IMR-90 (cell line): ENCODE data around the gene TTC8. TPM values are rescaled to one million over a fixed set of nuclear protein-coding genes. Genes with fewer than 3 reads are reported as not detected.

ENCODE experiments used
- ATAC-seq: fragments of 200-7000 bp; cut with Tn5 transposase; 2 replicates; pipeline ENCODE4 v1.9.1; 2020; ENCODE audit warnings: low read depth, mild to moderate bottlenecking, moderate library complexity
- BruUV-seq: library from RNA; stranded (reverse); fragments of 400-500 nt; replicated peaks from 2 replicates; lab custom pipeline; 2021; lab: Mats Ljungman, UMichigan
- CTCF ChIA-PET: fragments of 300-600 bp; formaldehyde crosslinking; extraction: SDS; loops from one replicate; lab custom pipeline; 2021; ENCODE audit warnings: antibody characterized with exemption; lab: Yijun Ruan, JAX
- POLR2A ChIA-PET: fragments of 300-600 bp; sonication (Branson Sonifier 250); formaldehyde crosslinking; loops from one replicate; lab custom pipeline; 2022; ENCODE audit warnings: antibody characterized with exemption; ENCODE audit not compliant: unreplicated experiment; lab: Charles Lee
- DNase-seq: peaks from one replicate; pipeline ENCODE4 v3.0.0; 2013
- H2AFZ ChIP-seq: replicated peaks from 2 replicates; pipeline ENCODE3; 2013; ENCODE audit warnings: low read length, mild to moderate bottlenecking; ENCODE audit not compliant: poor library complexity
- H2AK5ac ChIP-seq: 2 replicates; pipeline ENCODE4 v1.6.1; 2013; ENCODE audit warnings: low read depth, low read length, inconsistent platforms
- H2AK9ac ChIP-seq: replicated peaks from 2 replicates; pipeline ENCODE3; 2013; ENCODE audit warnings: mild to moderate bottlenecking, low read depth, low read length, moderate library complexity; ENCODE audit not compliant: poor library complexity
- H2BK120ac ChIP-seq: 2 replicates; pipeline ENCODE4 v1.6.1; 2013; ENCODE audit warnings: low read depth, low read length, inconsistent platforms
- H2BK15ac ChIP-seq: 3 replicates; pipeline ENCODE4 v1.6.1; 2013; ENCODE audit warnings: low read depth, low read length, inconsistent platforms
- H2BK20ac ChIP-seq: 2 replicates; pipeline ENCODE4 v1.6.1; 2013; ENCODE audit warnings: low read depth, mild to moderate bottlenecking, inconsistent platforms, low read length, moderate library complexity
- H2BK5ac ChIP-seq: 2 replicates; pipeline ENCODE4 v1.6.1; 2013; ENCODE audit warnings: mild to moderate bottlenecking, low read depth, low read length, inconsistent platforms; ENCODE audit not compliant: poor library complexity, severe bottlenecking
- H3K14ac ChIP-seq: replicated peaks from 2 replicates; pipeline ENCODE4 v1.6.1; 2013; ENCODE audit warnings: low read depth, low read length, inconsistent platforms
- H3K18ac ChIP-seq: 2 replicates; pipeline ENCODE4 v1.6.1; 2013; ENCODE audit warnings: low read depth, low read length, control low read depth
- H3K23ac ChIP-seq: 2 replicates; pipeline ENCODE4 v1.6.1; 2013; ENCODE audit warnings: low read depth, low read length, inconsistent platforms
- H3K27ac ChIP-seq: 2 replicates; pipeline ENCODE4 v1.5.1; 2013; ENCODE audit warnings: mild to moderate bottlenecking, control low read depth, low read length; ENCODE audit not compliant: insufficient read depth
- H3K27me3 ChIP-seq: 2 replicates; pipeline ENCODE4 v1.6.1; 2013; ENCODE audit warnings: low read length; ENCODE audit not compliant: control insufficient read depth, insufficient read depth
- H3K36me3 ChIP-seq: 2 replicates; pipeline ENCODE4 v1.6.1; 2013; ENCODE audit warnings: low read length, mixed read lengths; ENCODE audit not compliant: control insufficient read depth, insufficient read depth
- H3K4ac ChIP-seq: 2 replicates; pipeline ENCODE4 v1.6.1; 2013; ENCODE audit warnings: low read depth, low read length, inconsistent platforms
- H3K4me1 ChIP-seq: 2 replicates; pipeline ENCODE4 v1.6.1; 2013; ENCODE audit warnings: low read length, mixed read lengths; ENCODE audit not compliant: control insufficient read depth, insufficient read depth
- H3K4me2 ChIP-seq: 2 replicates; pipeline ENCODE4 v1.6.1; 2013; ENCODE audit warnings: low read depth, mild to moderate bottlenecking, control low read depth, low read length, moderate library complexity
- H3K4me3 ChIP-seq: 2 replicates; pipeline ENCODE4 v1.5.1; 2013; ENCODE audit warnings: low read depth, mild to moderate bottlenecking, control low read depth, low read length, moderate library complexity; ENCODE audit not compliant: insufficient read depth
- H3K56ac ChIP-seq: 2 replicates; pipeline ENCODE4 v1.6.1; 2013; ENCODE audit warnings: low read length, inconsistent platforms; ENCODE audit not compliant: insufficient read depth; ENCODE audit errors: extremely low read depth
- H3K79me1 ChIP-seq, 2 experiments: 2 replicates each; pipeline ENCODE4 v1.6.1; 2013; ENCODE audit warnings: low read length in 2 of 2, inconsistent platforms in 1 of 2, low read depth in 1 of 2
- H3K9ac ChIP-seq: 2 replicates; pipeline ENCODE4 v1.6.1; 2013; ENCODE audit warnings: low read depth, low read length, control low read depth
- H3K9me1 ChIP-seq: 2 replicates; pipeline ENCODE4 v1.6.1; 2013; ENCODE audit warnings: low read length, inconsistent platforms; ENCODE audit not compliant: insufficient read depth
- H3K9me3 ChIP-seq: 2 replicates; pipeline ENCODE4 v1.6.1; 2013; ENCODE audit warnings: low read length; ENCODE audit not compliant: control insufficient read depth, insufficient read depth
- H4K20me1 ChIP-seq: 2 replicates; pipeline ENCODE4 v1.6.1; 2013; ENCODE audit warnings: low read length, inconsistent platforms; ENCODE audit not compliant: insufficient read depth
- H4K5ac ChIP-seq: 2 replicates; pipeline ENCODE4 v1.6.1; 2013; ENCODE audit warnings: mild to moderate bottlenecking, low read depth, low read length, control low read depth
- H4K8ac ChIP-seq, 2 experiments: 2 replicates each; pipeline ENCODE4 v1.6.1; 2013; ENCODE audit warnings: low read depth in 2 of 2, low read length in 2 of 2, control low read depth in 1 of 2, inconsistent platforms in 1 of 2
- H4K91ac ChIP-seq: 2 replicates; pipeline ENCODE4 v1.6.1; 2013; ENCODE audit warnings: low read depth, low read length, inconsistent platforms; ENCODE audit not compliant: insufficient read depth
- BHLHE40 ChIP-seq: fragments of 150-350 bp; IDR thresholded peaks from 2 replicates; pipeline ENCODE4 v1.6.1; 2016; ENCODE audit warnings: mild to moderate bottlenecking, low read depth, low read length
- CHD1 ChIP-seq: IDR thresholded peaks from 2 replicates; pipeline ENCODE4 v1.6.1; 2012; ENCODE audit warnings: low read depth, low read length, improper control_type of control experiment
- MAZ ChIP-seq: IDR thresholded peaks from 2 replicates; pipeline ENCODE4 v1.6.1; 2012; ENCODE audit warnings: low read depth, mild to moderate bottlenecking, low read length, improper control_type of control experiment, moderate library complexity, borderline replicate concordance
- RCOR1 ChIP-seq: IDR thresholded peaks from 2 replicates; pipeline ENCODE4 v1.6.1; 2012; ENCODE audit warnings: mild to moderate bottlenecking, low read length, improper control_type of control experiment; ENCODE audit not compliant: insufficient replicate concordance
- WGBS, 2 experiments: methylation state at CpG; one replicate each; pipeline versions ENCODE4 v1.1.5 to v1.1.7; 2013; ENCODE audit warnings: missing lambda C conversion rate in 2 of 2; ENCODE audit not compliant: insufficient read length in 1 of 2; ENCODE audit errors: extremely low coverage in 2 of 2; 5-methylcytosine and 5-hydroxymethylcytosine counted together
- dilution Hi-C: fragments of 300-500 bp; cut with HindIII; formaldehyde crosslinking; loops from one replicate; pipeline ENCODE4 v1.14.3; 2018; ENCODE audit warnings: low sequenced_read_pairs; ENCODE audit not compliant: unreplicated experiment
- in situ Hi-C: fragments of 300-500 bp; cut with MboI; formaldehyde crosslinking; loops from 3 replicates; pipeline ENCODE4 v1.14.3; 2019; ENCODE audit warnings: low sequenced_read_pairs, inconsistent platforms, mixed read lengths
- intact Hi-C: fragments of 100-400 bp; cut with micrococcal nuclease; formaldehyde crosslinking; loops from 2 replicates; pipeline ENCODE4 v1.10.0; 2022
- polyA plus RNA-seq, 3 experiments: library from polyadenylated mRNA; depleted of rRNA; stranded (reverse); fragments of >200 nt; gene quantifications; 2 replicates each; pipeline ENCODE4 v1.2.3, GENCODE V29; 2012; ENCODE audit warnings: low replicate concordance in 1 of 3
- total RNA-seq: library from RNA; depleted of rRNA; stranded (reverse); fragments of >200 nt; gene quantifications from 2 replicates; pipeline ENCODE4 v1.2.3, GENCODE V29; 2012

TTC8 gene
- total and polyA plus RNA-seq, 2 of the 4 experiments (the other 2 are of a cell fraction) = 48.9 to 84.2 TPM

DNA sequence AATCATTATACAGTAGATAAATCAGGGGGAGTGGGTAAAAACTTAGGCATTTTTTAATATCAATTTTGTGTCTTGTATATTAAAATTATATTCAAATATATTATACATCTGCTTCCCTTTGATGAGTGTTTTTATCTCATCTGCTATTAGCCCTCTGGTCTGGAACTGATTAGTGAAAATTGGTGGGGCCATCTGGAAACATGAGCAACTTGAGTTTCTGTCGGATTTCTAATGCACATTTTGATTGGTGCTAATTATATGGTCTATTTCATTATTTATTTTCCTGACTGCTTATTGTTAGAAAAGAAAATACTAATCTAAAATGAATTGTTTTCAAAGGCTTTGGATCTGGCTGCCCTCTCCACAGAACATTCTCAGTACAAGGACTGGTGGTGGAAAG, 28.2 kb downstream of the TTC8 start:
- Histone ChIP-seq H4K5ac (no peak overlapping the region; the same call in 1 of the 2 replicates), H3K9ac (no peak overlapping the region), H3K4me3 (no peak overlapping the region), H4K20me1 (peaks cover 3% of the 10 kb centered on the region; the same call in 1 of the 2 replicates), H3K9me3 (no peaks in the 10 kb centered on the region), H3K9me1 (peaks cover 9% of the 10 kb centered on the region), H3K79me1 (peaks cover 0 to 18% of the 10 kb centered on the region in 2 experiments; a peak in 3 of 4 replicates), H2BK15ac (0 out of 3 replicates have a peak overlapping the region, but pooled peaks have one; percentile 18), H3K14ac (no peak overlapping the region), H3K23ac (no peak overlapping the region), H4K8ac (peak overlapping the region in 1 of 2 experiments; percentile 9; a peak in 1 of 4 replicates), H2BK120ac (peak overlapping the region; percentile 68), H2AFZ (no peak overlapping the region), H3K36me3 (peaks cover 8% of the 10 kb centered on the region), H3K18ac (peak overlapping the region; percentile 45; the same call in 1 of the 2 replicates), H3K27ac (no peak overlapping the region), H3K27me3 (no peaks in the 10 kb centered on the region), H2AK9ac (no peak overlapping the region), H3K4me2 (no peak overlapping the region), H3K4me1 (peaks cover 9% of the 10 kb centered on the region), H3K56ac (no peak overlapping the region), H2BK5ac (peak overlapping the region; percentile 42), H3K4ac (peak overlapping the region; percentile 60; the same call in 1 of the 2 replicates), H2BK20ac (peak overlapping the region; percentile 51; the same call in 1 of the 2 replicates), H2AK5ac (peak overlapping the region; percentile 61; the same call in 1 of the 2 replicates), H4K91ac (no peak overlapping the region)
- BruUV-seq = no TSS peak
- TF ChIP-seq RCOR1 (no peak), BHLHE40 (no peak), MAZ (no peak), CHD1 (no peak)
- WGBS, 2 experiments = no CpG with 5 or more reads among the region's 1 CpG
- DNase-seq (no peak), ATAC-seq (no peak)
- ChIA-PET CTCF (no interaction called here), POLR2A (no interaction called here)
- intact Hi-C loops (no loop called here), in situ Hi-C loops (no loop called here), dilution Hi-C loops (no loop called here)
